ENCODE results near the gene SERPINB10. TPM values are rescaled to one million over a fixed set of nuclear protein-coding genes. Genes with fewer than 3 reads are reported as not detected.
"Not testable (repeated sequence)": the region's sequence is repeated elsewhere in the genome, so short reads cannot be mapped to it uniquely, and the experiment has no call there.

Gene SERPINB10
- polyA plus RNA-seq, 1 experiment = not detected

- CTCF ChIA-PET = interaction anchor here (1.3 to 3.1 kb wide), 2 partner anchors 14 to 404 kb away, joined by 3 to 15 read pairs; no protein-coding TSS in a partner anchor
- Histone ChIP-seq H3K4me3 (ENCODE audit: low read depth, low read length) (no peak overlapping the region), H3K27me3 (ENCODE audit: control insufficient read depth, insufficient read depth, low read length) (no peaks in the 10 kb centered on the region), H3K9me3 (ENCODE audit: control insufficient read depth, insufficient read depth, low read length) (no peaks in the 10 kb centered on the region), H3K27ac (ENCODE audit: low read depth, low read length) (no peak overlapping the region)
- POLR2A ChIA-PET = no interaction called here
- no peak for TF ChIP-seq CTCF (IDR thresholded peaks at IDR 0.05; ENCODE audit: low read depth, low read length)
- no peak for DNase-seq (ENCODE audit: low read depth, low spot score)
Measured at GRCh38 chr18:63922049-63922448, 14.3 kb downstream of the SERPINB10 start.

DNA sequence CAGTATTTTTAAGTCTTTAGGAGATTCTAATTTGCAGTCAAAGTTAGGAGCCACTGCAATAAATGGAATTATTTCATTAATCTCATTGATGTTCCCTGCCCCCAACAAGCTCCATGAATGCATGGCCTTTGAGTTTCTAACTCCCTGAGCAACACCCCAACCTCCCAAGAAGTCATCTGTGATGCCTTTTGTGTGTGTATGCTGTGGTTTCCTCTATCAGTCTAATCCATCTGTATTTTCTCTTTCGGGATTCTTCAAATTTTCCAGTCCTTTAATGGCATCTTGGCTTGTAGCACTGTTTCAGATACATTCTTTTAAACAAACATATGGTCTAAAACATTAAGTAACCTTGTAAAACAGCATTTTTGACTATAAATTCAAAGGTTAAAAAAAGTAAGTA lies 16.8 kb downstream of the SERPINB10 start:
- Histone ChIP-seq H3K27me3 (ENCODE audit: control insufficient read depth, insufficient read depth, low read length) (no peaks in the 10 kb centered on the region), H3K27ac (ENCODE audit: low read depth, low read length) (no peak overlapping the region), H3K9me3 (ENCODE audit: control insufficient read depth, insufficient read depth, low read length) (no peaks in the 10 kb centered on the region), H3K4me3 (ENCODE audit: low read depth, low read length) (no peak overlapping the region)
- CTCF ChIA-PET = interaction anchor here (2.8 to 3.1 kb wide), 2 partner anchors 12 to 39 kb away, joined by 11 to 15 read pairs; no protein-coding TSS in a partner anchor
- POLR2A ChIA-PET = interaction anchor here (0.8 kb wide), 1 partner anchor 12 kb away, joined by 3 read pairs; no protein-coding TSS in a partner anchor
- TF ChIP-seq CTCF (IDR thresholded peaks at IDR 0.05; ENCODE audit: low read depth, low read length) = no peak
- DNase-seq (ENCODE audit: low read depth, low spot score) = no peak

DNA sequence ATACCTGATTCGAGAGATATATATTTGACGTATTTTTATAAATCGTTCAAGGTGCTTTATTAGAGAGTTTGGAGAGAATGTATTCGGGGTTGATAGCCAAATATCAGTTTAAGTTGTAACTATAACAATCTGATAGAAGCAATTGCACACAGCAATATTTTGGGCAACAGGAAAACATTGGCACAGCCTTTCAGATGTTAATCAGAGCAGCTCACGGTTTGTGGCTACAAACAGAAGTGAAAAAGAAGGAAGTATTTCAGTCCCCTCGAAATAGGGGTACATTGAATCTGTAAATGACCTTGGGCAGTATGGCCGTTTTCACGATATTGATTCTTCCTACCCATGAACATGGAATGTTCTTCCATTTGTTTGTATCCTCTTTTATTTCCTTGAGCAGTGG lies 20.6 kb downstream of the SERPINB10 start:
- no peak overlapping the region for H3K27ac ChIP-seq (ENCODE audit: low read depth, low read length)
- TF ChIP-seq CTCF (IDR thresholded peaks at IDR 0.05; ENCODE audit: low read depth, low read length) = no peak
- H3K9me3 ChIP-seq (ENCODE audit: control insufficient read depth, insufficient read depth, low read length) = no peaks in the 10 kb centered on the region
- ChIA-PET POLR2A (no interaction called here), CTCF (interaction anchor here (1.2 kb wide), 1 partner anchor 66 kb away, joined by 3 read pairs; no protein-coding TSS in a partner anchor)
- no peak overlapping the region for H3K4me3 ChIP-seq (ENCODE audit: low read depth, low read length)
- no peak for DNase-seq (ENCODE audit: low read depth, low spot score)
- H3K27me3 ChIP-seq (ENCODE audit: control insufficient read depth, insufficient read depth, low read length) = no peaks in the 10 kb centered on the region

GRCh38 chr18:63929369-63929768 lies 21.6 kb downstream of the SERPINB10 start:
- CTCF ChIA-PET; H3K9me3 ChIP-seq (ENCODE audit: control insufficient read depth, insufficient read depth, low read length); POLR2A ChIA-PET; DNase-seq (ENCODE audit: low read depth, low spot score); H3K27me3 ChIP-seq (ENCODE audit: control insufficient read depth, insufficient read depth, low read length); H3K4me3 ChIP-seq (ENCODE audit: low read depth, low read length); H3K27ac ChIP-seq (ENCODE audit: low read depth, low read length): not testable (repeated sequence)

DNA sequence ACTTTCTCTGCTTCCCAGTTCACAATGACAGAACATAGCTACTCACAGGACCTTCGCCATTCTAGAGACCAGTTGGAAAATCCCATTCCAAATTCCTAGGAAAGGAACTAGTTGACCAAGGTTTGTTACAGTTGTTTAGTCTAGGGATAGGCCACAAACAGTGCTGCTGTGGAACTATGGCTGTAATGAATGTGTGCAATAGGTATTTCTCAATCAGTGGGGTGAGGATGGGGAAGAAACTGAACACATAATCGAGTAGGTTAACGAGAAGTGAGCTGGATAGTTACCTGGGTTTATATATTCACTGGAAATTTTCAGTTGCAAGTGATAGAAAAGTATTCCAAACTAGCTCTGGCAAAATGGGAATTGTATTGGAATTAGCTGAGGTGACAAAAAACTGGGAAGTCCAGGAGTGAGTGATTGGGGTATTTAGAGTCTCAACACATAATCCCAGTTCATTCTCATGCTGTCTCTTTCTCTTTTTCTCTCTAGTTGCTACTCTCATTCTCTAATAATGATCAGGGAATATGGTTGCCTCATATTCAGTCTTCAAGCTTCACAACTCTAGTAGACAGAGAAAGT lies 23.1 kb downstream of the SERPINB10 start:
- no peak for TF ChIP-seq CTCF (IDR thresholded peaks at IDR 0.05; ENCODE audit: low read depth, low read length)
- Histone ChIP-seq H3K27me3 (ENCODE audit: control insufficient read depth, insufficient read depth, low read length) (no peaks in the 10 kb centered on the region), H3K27ac (ENCODE audit: low read depth, low read length) (no peak overlapping the region), H3K4me3 (ENCODE audit: low read depth, low read length) (no peak overlapping the region), H3K9me3 (ENCODE audit: control insufficient read depth, insufficient read depth, low read length) (no peaks in the 10 kb centered on the region)
- DNase-seq (ENCODE audit: low read depth, low spot score) = no peak
- CTCF ChIA-PET = interaction anchor here (0.7 to 1.1 kb wide), 2 partner anchors 64 to 413 kb away, joined by 3 read pairs; no protein-coding TSS in a partner anchor
- POLR2A ChIA-PET = interaction anchor here (0.5 kb wide), 1 partner anchor 59 kb away, joined by 7 read pairs; no protein-coding TSS in a partner anchor
